ENCODE data around the gene KCNA10.

The KCNA10 gene

DNA sequence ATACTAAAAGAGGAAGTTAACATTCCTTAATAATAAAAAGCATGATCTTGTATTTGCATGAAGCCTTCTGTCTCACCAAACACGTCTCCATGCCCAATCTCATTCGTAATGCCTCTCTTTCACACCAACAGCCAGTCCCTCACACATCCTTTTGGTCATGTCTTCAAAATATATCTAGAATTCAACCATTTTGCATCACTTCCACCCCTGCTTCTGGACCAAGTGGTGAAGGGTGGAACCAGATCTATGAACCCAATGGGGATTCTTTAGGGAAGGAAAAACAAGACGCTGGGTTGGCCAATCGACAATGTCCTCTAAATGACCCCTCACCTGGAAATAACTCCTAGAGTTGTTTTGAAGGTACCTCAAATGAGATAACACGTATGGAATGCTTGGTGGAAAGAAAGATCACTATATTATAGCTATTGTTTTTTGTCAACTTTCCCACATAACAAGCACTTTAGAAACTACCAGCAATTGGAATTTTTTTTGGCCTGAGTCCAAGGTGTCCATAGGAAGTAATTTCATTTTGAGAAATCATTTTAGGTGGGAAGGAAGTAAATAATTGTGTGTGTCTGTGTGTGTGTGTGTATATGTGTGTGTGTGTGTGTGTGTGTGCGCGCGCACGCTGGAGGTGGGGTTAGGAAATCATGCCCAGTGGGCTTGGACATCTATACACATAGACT is at the start of gene KCNA10:
KCNA10 (minus strand) TSS at position 51 of the 686 bp plus-strand sequence. CDS start 388 bp downstream, outside the sequence.
- DNase-seq (ENCODE audit: low read depth): no peak

GRCh38 chr1:110566836-110567235 is 47.9 kb upstream of the KCNA10 start:
- no peak for DNase-seq (ENCODE audit: low read depth)

- DNase-seq (ENCODE audit: low read depth): no peak
Observed at GRCh38 chr1:110565565-110565964, 46.6 kb upstream of the KCNA10 start.

GRCh38 chr1:110563089-110563488 is 44.1 kb upstream of the KCNA10 start:
- no peak for DNase-seq (ENCODE audit: low read depth)

DNA sequence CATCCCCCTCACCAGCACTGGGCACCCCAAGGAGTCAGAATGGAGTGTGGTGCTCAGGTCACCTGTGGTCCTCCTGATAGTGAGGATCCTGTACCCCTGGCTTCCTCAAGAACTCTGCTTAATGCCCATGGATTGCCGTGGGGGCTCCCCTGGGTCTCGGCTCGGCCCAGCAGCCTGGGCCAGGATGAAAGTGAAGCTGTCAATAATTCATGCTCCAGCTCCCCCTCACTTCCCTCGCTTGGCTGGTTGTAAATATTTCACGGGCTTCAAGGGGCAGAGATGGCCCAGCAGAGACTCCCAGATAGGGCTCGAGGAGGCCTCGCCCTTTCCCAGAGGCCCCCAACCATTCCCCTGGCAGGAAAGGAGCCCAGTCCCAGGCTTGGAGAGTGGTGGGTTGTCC is 42.6 kb upstream of the KCNA10 start:
- no peak for DNase-seq (ENCODE audit: low read depth)

- no peak for DNase-seq (ENCODE audit: low read depth)
Observed at GRCh38 chr1:110559157-110559556, 40.2 kb upstream of the KCNA10 start.

- no peak for DNase-seq (ENCODE audit: low read depth)
Observed at GRCh38 chr1:110557481-110557880, 38.5 kb upstream of the KCNA10 start.

DNA sequence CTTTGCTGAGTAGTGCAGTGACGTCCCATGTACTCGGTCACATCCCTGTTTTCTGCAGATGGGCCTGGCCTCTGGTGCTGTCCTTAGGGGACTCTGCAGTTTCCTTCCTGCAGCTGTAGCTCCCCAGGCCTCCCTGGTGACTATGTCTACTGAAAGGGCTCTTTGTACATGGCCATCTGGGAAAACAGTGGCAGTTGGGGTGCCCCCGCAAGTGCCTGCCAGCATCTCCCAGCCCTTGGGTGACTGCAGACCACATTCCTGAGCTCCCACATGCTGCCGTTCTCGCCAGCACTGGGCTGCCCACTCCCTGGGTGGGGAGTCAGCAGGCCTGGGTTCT is 37.5 kb upstream of the KCNA10 start:
- DNase-seq (ENCODE audit: low read depth): no peak

DNA sequence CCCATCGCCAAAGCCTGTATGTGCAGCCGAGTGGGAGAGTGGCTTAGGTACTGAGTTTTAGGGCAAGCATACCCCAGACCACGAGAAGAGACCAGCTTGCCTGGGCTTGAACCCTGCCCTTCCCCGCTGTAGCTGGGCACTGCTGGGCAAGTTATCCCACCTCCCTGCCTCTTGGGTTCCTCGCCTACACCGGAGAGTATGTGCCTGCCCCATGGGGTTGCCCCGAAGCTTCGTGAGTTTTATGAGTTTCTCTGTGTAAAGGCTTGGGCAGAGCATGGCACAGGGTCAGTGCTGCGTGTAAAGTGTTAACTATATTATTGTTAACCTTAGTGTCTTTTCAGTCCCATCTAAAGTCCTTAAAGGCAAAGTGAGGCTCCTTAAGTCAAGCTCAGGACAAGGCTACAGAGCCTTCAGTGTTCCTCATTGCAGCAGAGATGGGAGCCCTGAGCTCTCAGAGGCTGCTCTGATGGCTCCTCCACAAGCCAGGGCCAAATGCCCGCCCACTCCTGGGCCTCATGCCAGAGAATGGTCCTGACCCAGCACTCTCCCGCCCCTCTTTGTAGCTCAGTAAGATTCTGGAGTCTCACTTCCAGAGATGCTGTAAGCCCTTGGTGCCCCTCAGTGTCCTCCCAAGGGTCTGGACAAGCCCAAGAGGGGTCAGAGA is 37.0 kb upstream of the KCNA10 start:
- DNase-seq (ENCODE audit: low read depth): no peak

DNA sequence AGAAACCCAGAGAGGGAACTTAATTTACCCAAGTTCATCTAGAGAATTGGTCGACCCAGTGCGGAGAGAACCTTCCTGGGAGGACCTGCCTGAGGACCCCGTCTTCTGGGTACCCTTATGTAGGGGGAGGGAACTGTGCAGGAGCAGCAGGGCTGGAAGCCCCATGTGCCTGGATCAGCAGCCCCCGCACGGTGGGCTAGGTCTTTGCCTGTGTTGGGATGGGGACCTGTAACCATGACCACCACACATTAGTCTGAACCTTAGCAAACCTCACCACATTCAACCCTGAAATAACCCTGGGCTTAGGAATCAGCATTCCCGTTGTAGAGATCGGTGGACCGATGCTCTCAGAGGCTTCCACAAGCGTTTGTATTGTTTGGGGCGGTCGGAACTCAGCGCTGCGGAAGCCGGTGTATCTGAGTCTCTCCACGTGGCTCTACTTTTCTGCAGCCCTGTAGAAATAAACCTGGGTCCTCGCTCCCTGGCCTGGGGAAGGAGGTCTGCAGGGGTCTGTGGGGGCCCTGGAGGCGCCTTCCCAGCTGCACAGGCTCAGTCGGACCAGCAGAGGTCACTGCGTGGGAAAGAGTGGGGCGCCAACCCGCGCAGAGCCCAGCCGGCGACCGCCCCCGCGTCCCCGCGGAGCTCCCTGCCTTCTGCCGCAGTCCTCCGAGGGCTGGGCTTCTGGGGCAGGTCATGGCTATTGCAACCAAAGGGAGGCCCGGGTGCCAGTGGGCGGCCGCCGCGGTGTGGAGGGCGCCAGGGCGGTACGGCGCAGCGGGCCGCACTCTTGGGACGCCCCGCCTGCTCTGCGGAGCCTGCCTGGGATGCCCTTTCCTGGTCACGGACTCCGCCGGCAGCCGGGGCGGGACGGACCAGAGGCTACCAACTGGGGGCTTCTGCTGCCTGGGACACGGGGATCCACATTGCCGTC is 36.2 kb upstream of the KCNA10 start:
- peak; percentile 36 for DNase-seq (ENCODE audit: low read depth)

GRCh38 chr1:110551278-110551809 is 32.4 kb upstream of the KCNA10 start:
- no peak for DNase-seq (ENCODE audit: low read depth)

- DNase-seq (ENCODE audit: low read depth): no peak
Observed at GRCh38 chr1:110549831-110550230, 30.9 kb upstream of the KCNA10 start.

- no peak for DNase-seq (ENCODE audit: low read depth)
Observed at GRCh38 chr1:110548381-110548780, 29.4 kb upstream of the KCNA10 start.

GRCh38 chr1:110547017-110547416 is 28.0 kb upstream of the KCNA10 start:
- no peak for DNase-seq (ENCODE audit: low read depth)

DNA sequence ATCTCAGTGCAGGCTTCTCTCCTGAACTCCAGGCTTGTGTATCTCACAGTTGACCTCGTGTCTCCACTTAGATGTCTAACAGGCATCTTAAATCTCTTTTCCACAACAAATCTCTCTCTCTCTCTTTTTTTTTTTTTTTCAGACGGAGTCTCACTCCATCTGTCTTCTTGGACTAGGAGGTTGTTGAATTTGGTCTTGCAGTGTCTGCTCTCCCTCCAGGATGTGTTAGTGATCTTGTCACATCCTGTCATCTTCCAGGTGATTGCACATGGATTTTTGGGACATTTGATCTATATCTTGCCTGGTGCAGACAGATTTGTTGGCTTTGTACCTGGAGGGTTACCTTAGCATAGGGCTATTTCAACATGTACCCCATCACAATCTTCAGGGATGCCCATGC is 26.5 kb upstream of the KCNA10 start:
- DNase-seq (ENCODE audit: low read depth): no peak

DNA sequence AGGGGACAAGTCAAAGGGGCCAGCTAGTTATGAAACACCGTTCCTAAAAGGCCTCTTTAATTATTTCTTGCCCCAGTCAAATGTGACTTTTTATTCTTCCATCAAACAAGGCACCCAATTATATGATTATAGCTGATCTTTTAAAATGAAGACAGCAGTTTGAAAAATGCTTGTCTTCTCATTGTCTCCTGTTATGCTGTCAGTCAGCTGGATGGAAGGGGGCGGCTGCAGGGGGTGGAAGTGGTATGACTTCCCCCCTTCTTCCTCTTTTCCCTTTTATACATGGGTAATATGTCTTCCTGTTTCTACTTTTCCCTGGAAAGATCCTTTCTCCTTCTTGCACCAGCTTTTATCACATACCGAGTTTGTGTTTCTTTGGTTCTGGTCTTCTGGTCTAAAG is 25.8 kb upstream of the KCNA10 start:
- no peak for DNase-seq (ENCODE audit: low read depth)

DNA sequence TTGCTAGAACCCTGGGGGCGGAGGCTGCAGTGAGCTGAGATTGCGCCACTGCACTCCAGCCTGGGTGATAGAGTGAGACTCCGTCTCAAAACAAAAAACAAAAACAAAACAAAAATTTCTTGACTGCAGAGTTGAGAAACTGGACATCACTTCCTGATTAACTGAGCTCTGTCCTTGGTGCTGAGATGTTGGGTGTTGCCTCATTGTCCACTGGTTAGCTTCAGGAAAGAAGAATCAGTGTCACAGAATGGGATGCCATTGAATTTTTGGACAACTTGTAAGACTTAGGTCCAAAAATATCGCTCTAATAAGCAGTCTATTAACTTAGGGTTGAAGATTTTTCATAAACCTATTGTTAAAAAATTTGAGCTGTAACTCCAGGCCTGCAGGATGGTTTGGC is 23.8 kb upstream of the KCNA10 start:
- DNase-seq (ENCODE audit: low read depth): no peak

DNA sequence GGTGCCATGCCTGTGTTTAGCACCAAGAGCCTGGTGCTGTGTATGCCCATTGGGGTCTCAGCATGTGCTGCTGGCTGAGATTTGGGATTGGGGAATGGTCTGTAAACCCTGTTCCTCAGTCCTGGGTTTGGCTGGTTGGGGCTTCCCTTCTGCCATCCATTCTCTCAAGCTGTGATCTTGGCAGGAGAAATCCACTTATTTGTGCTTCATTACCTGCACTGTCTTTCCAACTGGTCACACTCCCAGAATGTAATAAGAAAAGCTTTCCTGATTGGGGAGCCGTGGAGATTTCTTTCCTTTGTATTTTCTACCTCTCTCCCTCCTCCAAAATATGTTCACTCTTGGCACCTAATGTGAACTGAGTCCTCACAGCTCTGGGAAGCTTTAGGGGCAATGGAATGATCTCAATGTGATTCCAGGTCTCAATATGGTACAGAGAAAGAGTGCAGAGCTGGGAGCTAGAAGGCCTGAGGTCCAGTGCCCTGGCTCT is 23.0 kb upstream of the KCNA10 start:
- DNase-seq (ENCODE audit: low read depth): no peak

DNA sequence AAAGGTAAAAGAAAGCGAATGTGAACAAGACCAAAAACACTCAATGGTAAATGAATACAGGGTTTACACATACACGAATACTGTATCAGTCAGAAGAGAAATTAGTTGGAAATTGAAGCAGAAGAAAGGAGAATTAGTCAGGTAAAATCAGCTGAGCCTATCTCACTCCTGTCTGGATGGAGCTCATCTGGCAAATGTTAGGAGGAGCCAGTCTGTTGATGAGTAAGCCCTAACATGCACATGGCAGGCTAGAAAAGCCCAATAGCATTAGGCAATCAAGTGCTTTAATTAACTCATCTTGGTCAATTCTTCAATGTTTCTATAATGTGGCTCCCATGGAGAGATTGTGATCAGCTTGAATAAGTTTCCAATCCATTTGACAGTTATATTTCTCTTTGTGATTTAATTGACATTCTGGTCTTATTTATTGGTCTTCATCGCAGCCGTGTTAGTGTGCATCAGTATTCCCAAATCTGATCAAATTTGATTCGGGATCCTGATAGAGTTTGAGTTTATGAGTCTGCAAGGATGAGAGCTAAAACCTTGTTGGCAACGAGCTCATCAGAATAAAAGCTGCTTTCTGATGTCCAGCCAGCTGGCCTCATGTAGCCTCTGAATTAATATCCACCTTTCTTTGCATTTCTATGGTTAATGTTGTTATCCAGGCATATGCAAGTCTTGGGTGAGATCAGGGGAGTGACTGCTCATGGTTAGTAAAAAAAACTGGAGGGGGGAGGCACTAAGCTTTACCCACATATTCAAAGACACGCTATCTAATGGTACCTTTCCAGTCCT is 22.1 kb upstream of the KCNA10 start:
- no peak for DNase-seq (ENCODE audit: low read depth)

- no peak for DNase-seq (ENCODE audit: low read depth)
Observed at GRCh38 chr1:110538921-110539320, 19.9 kb upstream of the KCNA10 start.

DNA sequence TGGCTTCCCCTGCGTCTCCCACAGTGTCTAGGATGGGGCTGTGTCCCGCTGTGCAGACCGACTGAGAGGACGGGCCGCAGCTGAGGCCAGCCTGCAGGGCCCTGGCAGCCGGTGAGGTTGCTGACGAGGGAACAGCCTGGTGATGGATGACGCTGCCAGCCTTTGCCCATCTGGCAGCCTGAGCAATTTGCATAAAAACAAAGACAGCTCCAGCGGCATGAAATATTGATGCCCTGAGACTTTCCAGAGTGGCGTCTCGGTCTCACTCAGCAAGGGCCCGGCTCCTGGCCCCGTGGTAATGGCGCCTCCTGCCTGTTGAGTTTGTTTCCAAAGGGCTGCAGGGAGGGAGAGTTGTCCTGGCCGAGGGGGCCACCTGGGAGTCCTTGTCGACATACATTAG is 19.1 kb upstream of the KCNA10 start:
- DNase-seq (ENCODE audit: low read depth): no peak

DNA sequence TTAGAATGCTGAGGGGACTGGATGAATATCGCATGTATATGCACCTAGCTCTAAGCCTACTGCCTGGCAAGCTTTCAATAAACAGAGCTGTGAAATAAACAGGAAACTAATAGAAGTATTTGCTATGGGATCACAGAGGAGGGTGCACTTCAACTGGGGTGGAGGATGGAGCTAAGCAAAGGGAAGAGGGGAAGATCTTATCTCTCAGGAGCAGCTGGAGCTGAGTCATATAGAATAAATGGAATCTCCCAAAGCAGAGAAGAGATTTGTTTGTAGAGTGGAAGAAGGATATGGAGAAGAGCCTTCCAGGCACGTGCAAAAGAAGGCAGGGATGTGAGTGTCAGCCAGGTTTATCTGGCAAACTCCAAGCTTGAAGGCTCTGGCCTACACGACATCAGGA is 17.0 kb upstream of the KCNA10 start:
- no peak for DNase-seq (ENCODE audit: low read depth)

Measured in activated T-cell treated with anti-CD3 and anti-CD28 coated beads for 24 hours (primary cell).